Panc1 (cell line): ENCODE measurements around the gene TRIM2. TPM values are rescaled to one million over a fixed set of nuclear protein-coding genes. Genes with fewer than 3 reads are reported as not detected.

Experiments
- ATAC-seq: fragments of 200-7000 bp; cut with Tn5 transposase; 2 replicates; pipeline ENCODE4 v1.9.1; 2020; ENCODE audit warnings: mild to moderate bottlenecking, moderate library complexity
- BruUV-seq: library from RNA; stranded (reverse); fragments of 400-500 nt; replicated peaks from 2 replicates; lab custom pipeline; 2021; lab: Mats Ljungman, UMichigan
- CTCF ChIA-PET: fragments of 300-600 bp; sonication (Branson Sonifier 250); formaldehyde crosslinking; loops from one replicate; lab custom pipeline; 2022; ENCODE audit warnings: antibody characterized with exemption; lab: Charles Lee
- POLR2A ChIA-PET: fragments of 300-600 bp; sonication (Branson Sonifier 250); formaldehyde crosslinking; loops from one replicate; lab custom pipeline; 2022; ENCODE audit warnings: antibody characterized with exemption; lab: Charles Lee
- DNase-seq: peaks from one replicate; pipeline ENCODE4 v3.0.0-alpha.2; 2010; ENCODE audit warnings: low read depth, low spot score
- H3K27ac ChIP-seq: 2 replicates; pipeline ENCODE4 v1.5.1; 2011; ENCODE audit warnings: mild to moderate bottlenecking, low read length, inconsistent platforms
- H3K27me3 ChIP-seq: fragments of 200-500 bp; sonication (Bioruptor generic); 2 replicates; pipeline ENCODE4 v1.6.0; 2014; ENCODE audit warnings: low read length, inconsistent platforms; ENCODE audit not compliant: control insufficient read depth, insufficient read depth
- H3K36me3 ChIP-seq: fragments of 200-500 bp; sonication (Bioruptor generic); 2 replicates; pipeline ENCODE4 v1.5.1; 2014; ENCODE audit warnings: inconsistent platforms, mild to moderate bottlenecking, low read length, moderate library complexity; ENCODE audit not compliant: control insufficient read depth, insufficient read depth
- H3K4me1 ChIP-seq: 2 replicates; pipeline ENCODE4 v1.5.1; 2011; ENCODE audit warnings: inconsistent platforms, mild to moderate bottlenecking, low read length, moderate library complexity; ENCODE audit not compliant: control insufficient read depth, insufficient read depth
- H3K4me3 ChIP-seq, 2 experiments: 2 replicates each; pipeline ENCODE4 v1.5.1; 2011 to 2012; ENCODE audit warnings: low read depth in 2 of 2, low read length in 2 of 2, mild to moderate bottlenecking in 2 of 2, inconsistent platforms in 1 of 2, moderate library complexity in 1 of 2
- H3K9me3 ChIP-seq: fragments of 200-500 bp; sonication (Bioruptor generic); 2 replicates; pipeline ENCODE4 v1.5.1; 2014; ENCODE audit warnings: low read depth, mild to moderate bottlenecking, inconsistent platforms, low read length, moderate library complexity; ENCODE audit not compliant: control insufficient read depth, insufficient read depth
- POLR2AphosphoS5 ChIP-seq: IDR thresholded peaks from 2 replicates; pipeline ENCODE4 v1.6.1; 2012; ENCODE audit warnings: mild to moderate bottlenecking, low read depth, low read length, moderate library complexity
- SIN3A ChIP-seq: IDR thresholded peaks from 2 replicates; pipeline ENCODE4 v1.6.1; 2012; ENCODE audit warnings: low read depth, mild to moderate bottlenecking, low read length, moderate library complexity, borderline replicate concordance; ENCODE audit not compliant: insufficient read depth
- TCF7L2 ChIP-seq: IDR thresholded peaks from 2 replicates; pipeline ENCODE4 v1.6.1; 2011; ENCODE audit warnings: mild to moderate bottlenecking, low read depth, low read length, inconsistent platforms
- in situ Hi-C: cut with HindIII; loops from 2 replicates; pipeline ENCODE4 v1.10.0; 2016; ENCODE audit warnings: low sequenced_read_pairs, low pct_unique_long_range_greater_than_20kb
- intact Hi-C: fragments of 100-400 bp; cut with micrococcal nuclease; formaldehyde crosslinking; loops from one replicate; pipeline ENCODE4 v1.10.0; 2022; ENCODE audit not compliant: unreplicated experiment
- total RNA-seq: library from RNA; stranded (reverse); gene quantifications from one replicate; pipeline ENCODE4 v1.2.1, GENCODE V29; 2021; ENCODE audit not compliant: unreplicated experiment
- TF ChIP-seq, protein P1 (sequence below), 2 experiments: IDR thresholded peaks; 2 replicates each; pipeline ENCODE4 v1.6.1; 2011 to 2012; ENCODE audit warnings: low read depth in 2 of 2, control low read depth in 1 of 2, low read length in 1 of 2, mild to moderate bottlenecking in 1 of 2, moderate library complexity in 1 of 2; ENCODE audit not compliant: insufficient read depth in 1 of 2
- TF ChIP-seq, protein P2 (sequence below): fragments of 450-650 bp; IDR thresholded peaks from 2 replicates; pipeline ENCODE4 v1.5.1; 2017; ENCODE audit warnings: mild to moderate bottlenecking

The TRIM2 gene
- total RNA-seq, 1 experiment from 2014 or later: 18.9 TPM

DNA sequence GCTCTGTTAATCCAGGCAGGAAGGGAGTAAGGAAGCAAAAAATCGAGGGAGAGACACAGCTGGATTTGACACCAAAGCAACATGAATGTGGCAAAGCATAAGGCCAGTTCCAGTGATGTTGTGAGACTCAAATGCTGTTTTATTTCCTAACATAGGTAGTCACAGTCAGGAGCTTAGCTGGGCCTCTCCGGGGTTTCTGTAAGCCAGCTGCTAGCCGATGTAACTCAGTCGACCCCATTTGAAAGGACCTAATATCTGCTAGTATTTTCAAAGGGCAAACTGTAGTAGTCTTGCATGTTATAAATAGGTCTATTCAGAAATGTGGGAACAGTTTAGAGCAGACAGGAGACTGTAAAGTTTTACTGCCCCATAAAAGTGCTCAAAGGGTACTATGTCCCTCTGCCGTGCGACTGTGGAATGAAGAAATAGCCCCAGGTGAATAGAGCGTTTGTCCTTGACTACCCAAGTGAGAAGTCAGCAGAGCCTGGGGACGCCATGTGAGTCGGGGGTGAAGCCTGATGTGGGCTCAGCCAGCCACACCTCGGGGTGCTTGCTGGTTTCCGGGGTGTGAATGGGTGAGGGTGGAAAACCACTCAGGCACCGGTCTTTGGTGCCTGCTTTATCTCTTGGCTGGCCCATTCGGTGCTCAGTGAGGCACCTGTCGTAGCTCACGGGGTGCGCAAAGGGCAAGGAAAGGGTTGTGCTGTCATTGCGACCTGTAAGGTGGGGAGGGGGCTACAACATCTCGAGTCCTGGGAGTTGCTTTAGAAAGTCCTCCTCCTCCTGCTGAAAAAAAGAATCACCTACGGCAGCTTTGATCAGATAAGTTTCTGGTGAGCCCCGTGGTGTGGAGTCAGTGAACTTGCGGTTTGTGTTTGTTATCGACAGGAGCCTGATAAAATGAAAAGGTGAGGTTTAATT lies 745 bp downstream of the TRIM2 start:
- Histone ChIP-seq H3K27me3 (no peaks in the 10 kb centered on the region), H3K36me3 (no peaks in the 10 kb centered on the region), H3K9me3 (no peaks in the 10 kb centered on the region), H3K27ac (peak overlapping the region; percentile 68), H3K4me3 (peak overlapping the region; percentile 25 to 40), H3K4me1 (peaks cover 29% of the 10 kb centered on the region)
- ChIA-PET POLR2A (interaction anchor here (0.6 kb wide), 1 partner anchor 54 kb away, joined by 5 read pairs; no protein-coding TSS in a partner anchor), CTCF (no interaction called here)
- BruUV-seq: TSS peak; percentile 72
- ATAC-seq: peak; percentile 82
- TF ChIP-seq TCF7L2: peak; percentile 84
- TF ChIP-seq, protein P1, sequence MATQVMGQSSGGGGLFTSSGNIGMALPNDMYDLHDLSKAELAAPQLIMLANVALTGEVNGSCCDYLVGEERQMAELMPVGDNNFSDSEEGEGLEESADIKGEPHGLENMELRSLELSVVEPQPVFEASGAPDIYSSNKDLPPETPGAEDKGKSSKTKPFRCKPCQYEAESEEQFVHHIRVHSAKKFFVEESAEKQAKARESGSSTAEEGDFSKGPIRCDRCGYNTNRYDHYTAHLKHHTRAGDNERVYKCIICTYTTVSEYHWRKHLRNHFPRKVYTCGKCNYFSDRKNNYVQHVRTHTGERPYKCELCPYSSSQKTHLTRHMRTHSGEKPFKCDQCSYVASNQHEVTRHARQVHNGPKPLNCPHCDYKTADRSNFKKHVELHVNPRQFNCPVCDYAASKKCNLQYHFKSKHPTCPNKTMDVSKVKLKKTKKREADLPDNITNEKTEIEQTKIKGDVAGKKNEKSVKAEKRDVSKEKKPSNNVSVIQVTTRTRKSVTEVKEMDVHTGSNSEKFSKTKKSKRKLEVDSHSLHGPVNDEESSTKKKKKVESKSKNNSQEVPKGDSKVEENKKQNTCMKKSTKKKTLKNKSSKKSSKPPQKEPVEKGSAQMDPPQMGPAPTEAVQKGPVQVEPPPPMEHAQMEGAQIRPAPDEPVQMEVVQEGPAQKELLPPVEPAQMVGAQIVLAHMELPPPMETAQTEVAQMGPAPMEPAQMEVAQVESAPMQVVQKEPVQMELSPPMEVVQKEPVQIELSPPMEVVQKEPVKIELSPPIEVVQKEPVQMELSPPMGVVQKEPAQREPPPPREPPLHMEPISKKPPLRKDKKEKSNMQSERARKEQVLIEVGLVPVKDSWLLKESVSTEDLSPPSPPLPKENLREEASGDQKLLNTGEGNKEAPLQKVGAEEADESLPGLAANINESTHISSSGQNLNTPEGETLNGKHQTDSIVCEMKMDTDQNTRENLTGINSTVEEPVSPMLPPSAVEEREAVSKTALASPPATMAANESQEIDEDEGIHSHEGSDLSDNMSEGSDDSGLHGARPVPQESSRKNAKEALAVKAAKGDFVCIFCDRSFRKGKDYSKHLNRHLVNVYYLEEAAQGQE (IDR thresholded peaks at IDR 0.05; ENCODE audit: insufficient read depth in 1 of 2, low read depth in 2 of 2, low read length in 1 of 2): no peak
- intact Hi-C loops (loop anchor here (5.0 kb wide), 1 partner anchor 53 kb away; no protein-coding TSS in a partner anchor), in situ Hi-C loops (no loop called here)
- no peak for DNase-seq

DNA sequence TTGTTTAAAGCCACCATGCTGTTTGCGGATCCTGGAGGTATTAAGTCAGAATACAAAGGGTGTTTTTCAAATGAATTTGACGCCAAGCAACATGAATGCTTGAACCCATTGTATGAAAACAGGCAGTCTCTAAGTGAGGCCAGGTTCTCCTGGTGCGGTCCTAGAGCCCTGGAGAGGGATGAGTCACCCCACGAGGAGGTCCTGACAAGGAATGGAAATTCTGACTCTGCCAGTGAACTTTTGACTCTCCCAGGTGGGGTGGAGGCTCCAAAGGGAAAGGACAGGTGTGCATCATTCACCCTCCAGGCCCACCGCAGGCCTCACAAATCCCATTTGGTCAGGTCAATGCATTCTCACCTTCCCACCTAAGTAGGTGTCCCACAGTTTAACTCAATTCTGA lies 1.5 kb downstream of the TRIM2 start:
- H3K27me3 ChIP-seq: no peaks in the 10 kb centered on the region
- no peak for DNase-seq

More for the DNA sequence above, 1.5 kb downstream of the TRIM2 start:
- Histone ChIP-seq H3K36me3 (no peaks in the 10 kb centered on the region), H3K27ac (peak overlapping the region; percentile 68), H3K9me3 (no peaks in the 10 kb centered on the region), H3K4me3 (peak overlapping the region in 1 of 2 experiments; percentile 40; a peak in 3 of 4 replicates), H3K4me1 (peaks cover 29% of the 10 kb centered on the region)
- ChIA-PET POLR2A (no interaction called here), CTCF (no interaction called here)
- ATAC-seq: 0 out of 2 replicates have a peak, but pooled peaks have one; percentile 38
- no TSS peak for BruUV-seq
- in situ Hi-C loops: no loop called here
- intact Hi-C loops: loop anchor here (2.0 to 5.0 kb wide), 2 partner anchors 53 to 113 kb away; no protein-coding TSS in a partner anchor
- TF ChIP-seq, protein P1 (IDR thresholded peaks at IDR 0.05; ENCODE audit: insufficient read depth in 1 of 2, low read depth in 2 of 2, low read length in 1 of 2): no peak
- TF ChIP-seq TCF7L2 (no peak), POLR2AphosphoS5 (no peak), SIN3A (no peak)
- TF ChIP-seq, protein P2, sequence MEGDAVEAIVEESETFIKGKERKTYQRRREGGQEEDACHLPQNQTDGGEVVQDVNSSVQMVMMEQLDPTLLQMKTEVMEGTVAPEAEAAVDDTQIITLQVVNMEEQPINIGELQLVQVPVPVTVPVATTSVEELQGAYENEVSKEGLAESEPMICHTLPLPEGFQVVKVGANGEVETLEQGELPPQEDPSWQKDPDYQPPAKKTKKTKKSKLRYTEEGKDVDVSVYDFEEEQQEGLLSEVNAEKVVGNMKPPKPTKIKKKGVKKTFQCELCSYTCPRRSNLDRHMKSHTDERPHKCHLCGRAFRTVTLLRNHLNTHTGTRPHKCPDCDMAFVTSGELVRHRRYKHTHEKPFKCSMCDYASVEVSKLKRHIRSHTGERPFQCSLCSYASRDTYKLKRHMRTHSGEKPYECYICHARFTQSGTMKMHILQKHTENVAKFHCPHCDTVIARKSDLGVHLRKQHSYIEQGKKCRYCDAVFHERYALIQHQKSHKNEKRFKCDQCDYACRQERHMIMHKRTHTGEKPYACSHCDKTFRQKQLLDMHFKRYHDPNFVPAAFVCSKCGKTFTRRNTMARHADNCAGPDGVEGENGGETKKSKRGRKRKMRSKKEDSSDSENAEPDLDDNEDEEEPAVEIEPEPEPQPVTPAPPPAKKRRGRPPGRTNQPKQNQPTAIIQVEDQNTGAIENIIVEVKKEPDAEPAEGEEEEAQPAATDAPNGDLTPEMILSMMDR: no peak
